Measurements from ENCODE around the gene NCSTN. TPM values are rescaled to one million over a fixed set of nuclear protein-coding genes. Genes with fewer than 3 reads are reported as not detected.

The NCSTN gene
- total RNA-seq, 1 donor from 2014 or later: 72.9 TPM

- intact Hi-C loops (cut with micrococcal nuclease): no loop called here
Measured at GRCh38 chr1:160346958-160347357, 3.8 kb downstream of the NCSTN start.

GRCh38 chr1:160351629-160352028, 8.4 kb downstream of the NCSTN start:
- intact Hi-C loops (cut with micrococcal nuclease): no loop called here

- intact Hi-C loops (cut with micrococcal nuclease): no loop called here
Measured at GRCh38 chr1:160352555-160352954, 9.4 kb downstream of the NCSTN start.

- intact Hi-C loops (cut with micrococcal nuclease): no loop called here
Measured at GRCh38 chr1:160353223-160353622, 10.0 kb downstream of the NCSTN start.

- intact Hi-C loops (cut with micrococcal nuclease): loop anchor here (1.0 kb wide), 1 partner anchor 22 kb away; no protein-coding TSS in a partner anchor
Measured at GRCh38 chr1:160354388-160354985, 11.3 kb downstream of the NCSTN start.

GRCh38 chr1:160357286-160358002, 14.3 kb downstream of the NCSTN start:
- intact Hi-C loops (cut with micrococcal nuclease): no loop called here

- intact Hi-C loops (cut with micrococcal nuclease): no loop called here
Measured at GRCh38 chr1:160358073-160358472, 14.9 kb downstream of the NCSTN start.

- intact Hi-C loops (cut with micrococcal nuclease): no loop called here
Measured at GRCh38 chr1:160359559-160360226, 16.5 kb downstream of the NCSTN start.

- intact Hi-C loops (cut with micrococcal nuclease): no loop called here
Measured at GRCh38 chr1:160360227-160360695, 17.1 kb downstream of the NCSTN start.

- intact Hi-C loops (cut with micrococcal nuclease): no loop called here
Measured at GRCh38 chr1:160361199-160361598, 18.0 kb downstream of the NCSTN start.

- intact Hi-C loops (cut with micrococcal nuclease): no loop called here
Measured at GRCh38 chr1:160361814-160362167, 18.6 kb downstream of the NCSTN start.

GRCh38 chr1:160362168-160362957, 19.2 kb downstream of the NCSTN start:
- intact Hi-C loops (cut with micrococcal nuclease): no loop called here

GRCh38 chr1:160363010-160363409, 19.8 kb downstream of the NCSTN start:
- intact Hi-C loops (cut with micrococcal nuclease): no loop called here

GRCh38 chr1:160363951-160364735, 21.0 kb downstream of the NCSTN start:
- intact Hi-C loops (cut with micrococcal nuclease): no loop called here

- intact Hi-C loops (cut with micrococcal nuclease): no loop called here
Measured at GRCh38 chr1:160365325-160365724, 22.1 kb downstream of the NCSTN start.

GRCh38 chr1:160366731-160367515, 23.7 kb downstream of the NCSTN start, which contains the start of gene NHLH1:
Gene NHLH1 (plus strand): TSS chr1:160367071. CDS start chr1:160370732, 3,661 bp downstream.
- intact Hi-C loops (cut with micrococcal nuclease): no loop called here

- intact Hi-C loops (cut with micrococcal nuclease): no loop called here
Measured at GRCh38 chr1:160367516-160367900, 24.3 kb downstream of the NCSTN start.

GRCh38 chr1:160367934-160368923, 25.0 kb downstream of the NCSTN start:
- intact Hi-C loops (cut with micrococcal nuclease): no loop called here

GRCh38 chr1:160369087-160369486, 25.9 kb downstream of the NCSTN start:
- intact Hi-C loops (cut with micrococcal nuclease): no loop called here
